ENCODE results near the gene LPAR2.
A peak's percentile ranks its signal among the peaks of the same experiment; 100 is the strongest.

LPAR2 gene

GRCh38 chr19:19636573-19637185, 8.7 kb upstream of the LPAR2 start:
- DNase-seq: no peak
- intact Hi-C loops (cut with DNase I): no loop called here

- DNase-seq: no peak
Measured at GRCh38 chr19:19635313-19635702, 7.3 kb upstream of the LPAR2 start.

GRCh38 chr19:19634516-19635312, 6.7 kb upstream of the LPAR2 start:
- intact Hi-C loops (cut with DNase I): no loop called here
- DNase-seq: no peak

More at GRCh38 chr19:19635313-19635702, 7.3 kb upstream of the LPAR2 start:
- intact Hi-C loops (cut with DNase I): no loop called here

- DNase-seq: no peak
- intact Hi-C loops (cut with DNase I): no loop called here
Measured at GRCh38 chr19:19633711-19634515, 5.9 kb upstream of the LPAR2 start.

- intact Hi-C loops (cut with DNase I): no loop called here
- no peak for DNase-seq
Measured at GRCh38 chr19:19632661-19633060, 4.6 kb upstream of the LPAR2 start.

GRCh38 chr19:19631346-19631745, 3.3 kb upstream of the LPAR2 start:
- DNase-seq: no peak
- intact Hi-C loops (cut with DNase I): no loop called here

GRCh38 chr19:19630426-19630825, 2.4 kb upstream of the LPAR2 start:
- intact Hi-C loops (cut with DNase I): no loop called here
- DNase-seq: no peak

GRCh38 chr19:19630062-19630414, 2.0 kb upstream of the LPAR2 start:
- DNase-seq: no peak
- intact Hi-C loops (cut with DNase I): no loop called here

GRCh38 chr19:19628501-19629134, 598 bp upstream of the LPAR2 start:
- intact Hi-C loops (cut with DNase I): no loop called here

GRCh38 chr19:19626516-19627472, 1.2 kb downstream of the LPAR2 start:
- no peak for DNase-seq
- intact Hi-C loops (cut with DNase I): no loop called here

More at GRCh38 chr19:19628501-19629134, 598 bp upstream of the LPAR2 start:
- DNase-seq: no peak

- intact Hi-C loops (cut with DNase I): no loop called here
- no peak for DNase-seq
Measured at GRCh38 chr19:19624032-19624570, 3.9 kb downstream of the LPAR2 start.

- no peak for DNase-seq
- intact Hi-C loops (cut with DNase I): no loop called here
Measured at GRCh38 chr19:19623383-19623782, 4.6 kb downstream of the LPAR2 start.

GRCh38 chr19:19619849-19620210, 8.2 kb downstream of the LPAR2 start:
- intact Hi-C loops (cut with DNase I): no loop called here

GRCh38 chr19:19619181-19619848, 8.7 kb downstream of the LPAR2 start:
- no peak for DNase-seq

More at GRCh38 chr19:19619849-19620210, 8.2 kb downstream of the LPAR2 start:
- DNase-seq: no peak

GRCh38 chr19:19618219-19619051, 9.6 kb downstream of the LPAR2 start, which contains the start of gene PBX4:
Gene PBX4 (minus strand): TSS chr19:19618687. CDS start chr19:19618629, 58 bp downstream.
- intact Hi-C loops (cut with DNase I): no loop called here
- DNase-seq: peak; percentile 81 to 97 (median 94)

More at GRCh38 chr19:19619181-19619848, 8.7 kb downstream of the LPAR2 start:
- intact Hi-C loops (cut with DNase I): no loop called here

- no peak for DNase-seq
- intact Hi-C loops (cut with DNase I): no loop called here
Measured at GRCh38 chr19:19615086-19615485, 12.9 kb downstream of the LPAR2 start.

- peak in 6 of 42 donors; percentile 21 to 65 (median 44) for DNase-seq
- intact Hi-C loops (cut with DNase I): no loop called here
Measured at GRCh38 chr19:19613506-19613905, 14.5 kb downstream of the LPAR2 start.
